SJCRH30 (cell line): Measurements from ENCODE around the gene MFSD6. TPM values are rescaled to one million over a fixed set of nuclear protein-coding genes. Genes with fewer than 3 reads are reported as not detected.

Experiments used
- DNase-seq, 2 experiments: peaks; one replicate each; pipeline ENCODE4 v3.0.0-alpha.2; 2015 to 2020
- H3K27ac ChIP-seq: fragments of 250-450 bp; sonication (Bioruptor Pico); 2 replicates; pipeline ENCODE4 v1.5.1; 2020; ENCODE audit warnings: mild to moderate bottlenecking, moderate library complexity
- H3K27me3 ChIP-seq: fragments of 250-450 bp; sonication (Bioruptor Pico); 2 replicates; pipeline ENCODE4 v1.5.1; 2020; ENCODE audit warnings: mild to moderate bottlenecking, moderate library complexity
- H3K36me3 ChIP-seq: fragments of 250-450 bp; sonication (Bioruptor Pico); 2 replicates; pipeline ENCODE4 v1.5.1; 2020; ENCODE audit warnings: mild to moderate bottlenecking, moderate library complexity
- H3K4me1 ChIP-seq: fragments of 250-450 bp; sonication (Bioruptor Pico); 2 replicates; pipeline ENCODE4 v1.5.1; 2020; ENCODE audit warnings: mild to moderate bottlenecking, moderate library complexity
- H3K4me3 ChIP-seq: fragments of 250-450 bp; sonication (Bioruptor Pico); 2 replicates; pipeline ENCODE4 v1.5.1; 2020; ENCODE audit warnings: mild to moderate bottlenecking, moderate library complexity
- H3K9me3 ChIP-seq: fragments of 250-450 bp; sonication (Bioruptor Pico); replicated peaks from 2 replicates; pipeline ENCODE4 v1.5.1; 2020; ENCODE audit warnings: mild to moderate bottlenecking, moderate library complexity
- total RNA-seq: library from RNA; depleted of rRNA; stranded (reverse); fragments of >200 nt; shearing (Covaris generic); gene quantifications from 2 replicates; pipeline ENCODE4 v1.2.3, GENCODE V29; 2014

The MFSD6 gene
- total RNA-seq, 1 experiment from 2014 or later: 14.4 TPM

GRCh38 chr2:190524928-190525327 is 116.8 kb downstream of the MFSD6 start:
- no peaks in the 10 kb centered on the region for H3K9me3 ChIP-seq
- H3K27me3 ChIP-seq: no peaks in the 10 kb centered on the region
- H3K4me3 ChIP-seq: no peak overlapping the region
- H3K36me3 ChIP-seq: no peaks in the 10 kb centered on the region
- no peak for DNase-seq
- peaks cover 6% of the 10 kb centered on the region for H3K4me1 ChIP-seq
- no peak overlapping the region for H3K27ac ChIP-seq

GRCh38 chr2:190526105-190526750 is 118.1 kb downstream of the MFSD6 start:
- no peak overlapping the region for H3K4me3 ChIP-seq
- no peak overlapping the region for H3K27ac ChIP-seq
- no peaks in the 10 kb centered on the region for H3K27me3 ChIP-seq
- peaks cover 19% of the 10 kb centered on the region for H3K4me1 ChIP-seq
- H3K36me3 ChIP-seq: no peaks in the 10 kb centered on the region
- H3K9me3 ChIP-seq: no peaks in the 10 kb centered on the region
- DNase-seq: no peak

- no peak overlapping the region for H3K4me3 ChIP-seq
- H3K27me3 ChIP-seq: no peaks in the 10 kb centered on the region
- H3K36me3 ChIP-seq: no peaks in the 10 kb centered on the region
- peaks cover 23% of the 10 kb centered on the region for H3K4me1 ChIP-seq
- DNase-seq: no peak
- H3K27ac ChIP-seq: no peak overlapping the region
- H3K9me3 ChIP-seq: no peaks in the 10 kb centered on the region
Observed at GRCh38 chr2:190527214-190527613, 119.1 kb downstream of the MFSD6 start.

- Histone ChIP-seq H3K4me1 (peaks cover 30% of the 10 kb centered on the region), H3K27ac (no peak overlapping the region), H3K36me3 (no peaks in the 10 kb centered on the region), H3K27me3 (no peaks in the 10 kb centered on the region), H3K4me3 (no peak overlapping the region), H3K9me3 (no peaks in the 10 kb centered on the region)
- no peak for DNase-seq
Observed at GRCh38 chr2:190527918-190528317, 119.8 kb downstream of the MFSD6 start.

GRCh38 chr2:190528521-190529001 is 120.4 kb downstream of the MFSD6 start:
- Histone ChIP-seq H3K27me3 (no peaks in the 10 kb centered on the region), H3K27ac (no peak overlapping the region), H3K4me1 (peaks cover 31% of the 10 kb centered on the region), H3K36me3 (no peaks in the 10 kb centered on the region), H3K9me3 (no peaks in the 10 kb centered on the region), H3K4me3 (no peak overlapping the region)
- no peak for DNase-seq

- DNase-seq: no peak
- no peaks in the 10 kb centered on the region for H3K36me3 ChIP-seq
- H3K4me1 ChIP-seq: peaks cover 31% of the 10 kb centered on the region
- no peaks in the 10 kb centered on the region for H3K9me3 ChIP-seq
- peak overlapping the region; percentile 17; the same call in 1 of the 2 replicates for H3K27ac ChIP-seq
- H3K4me3 ChIP-seq: peak overlapping the region; percentile 33
- H3K27me3 ChIP-seq: no peaks in the 10 kb centered on the region
Observed at GRCh38 chr2:190529486-190530247, 121.5 kb downstream of the MFSD6 start.

GRCh38 chr2:190530248-190530900 is 122.2 kb downstream of the MFSD6 start:
- H3K4me3 ChIP-seq: peak overlapping the region; percentile 33
- H3K27me3 ChIP-seq: no peaks in the 10 kb centered on the region
- no peaks in the 10 kb centered on the region for H3K9me3 ChIP-seq
- H3K4me1 ChIP-seq: peaks cover 32% of the 10 kb centered on the region
- DNase-seq: peak; percentile 77 to 93
- H3K27ac ChIP-seq: peak overlapping the region; percentile 17
- H3K36me3 ChIP-seq: no peaks in the 10 kb centered on the region

- Histone ChIP-seq H3K27ac (no peak overlapping the region), H3K27me3 (no peaks in the 10 kb centered on the region), H3K4me3 (no peak overlapping the region)
Observed at GRCh38 chr2:190532581-190532980, 124.4 kb downstream of the MFSD6 start.

GRCh38 chr2:190533175-190533967 is 125.2 kb downstream of the MFSD6 start:
- H3K27me3 ChIP-seq: no peaks in the 10 kb centered on the region
- H3K9me3 ChIP-seq: 0 out of 2 replicates have a peak, but pooled peaks cover 3% of the 10 kb centered on the region
- peaks cover 37% of the 10 kb centered on the region for H3K4me1 ChIP-seq
- H3K4me3 ChIP-seq: peak overlapping the region; percentile 81
- H3K36me3 ChIP-seq: no peaks in the 10 kb centered on the region
- DNase-seq: peak; percentile 46 to 59
- peak overlapping the region; percentile 87 for H3K27ac ChIP-seq

More at GRCh38 chr2:190532581-190532980, 124.4 kb downstream of the MFSD6 start:
- Histone ChIP-seq H3K36me3 (no peaks in the 10 kb centered on the region), H3K4me1 (peaks cover 37% of the 10 kb centered on the region), H3K9me3 (no peaks in the 10 kb centered on the region)
- DNase-seq: peak in 1 of 2 experiments; percentile 73

- Histone ChIP-seq H3K4me1 (peaks cover 37% of the 10 kb centered on the region), H3K36me3 (no peaks in the 10 kb centered on the region)
Observed at GRCh38 chr2:190533968-190534309, 125.8 kb downstream of the MFSD6 start.

GRCh38 chr2:190534310-190535120 is 126.4 kb downstream of the MFSD6 start, which contains the start of gene NEMP2:
NEMP2 (minus strand) TSS chr2:190534722; CDS start chr2:190534655, 67 bp downstream.
- Histone ChIP-seq H3K4me1 (peaks cover 35% of the 10 kb centered on the region), H3K27ac (peak within 1 kb of the TSS; percentile 87), H3K4me3 (peak within 1 kb of the TSS; percentile 81), H3K36me3 (no peaks in the 10 kb centered on the region), H3K27me3 (no peaks in the 10 kb centered on the region), H3K9me3 (peaks cover 12% of the 10 kb centered on the region)
- DNase-seq: peak; percentile 98 to 99

More at GRCh38 chr2:190533968-190534309, 125.8 kb downstream of the MFSD6 start:
- Histone ChIP-seq H3K27ac (peak overlapping the region; percentile 87), H3K27me3 (no peaks in the 10 kb centered on the region), H3K9me3 (peaks cover 6% of the 10 kb centered on the region), H3K4me3 (peak overlapping the region; percentile 81)
- no peak for DNase-seq

- no peaks in the 10 kb centered on the region for H3K36me3 ChIP-seq
- peak overlapping the region; percentile 81 for H3K4me3 ChIP-seq
- DNase-seq: no peak
- no peaks in the 10 kb centered on the region for H3K27me3 ChIP-seq
- H3K9me3 ChIP-seq: peaks cover 18% of the 10 kb centered on the region
- peaks cover 29% of the 10 kb centered on the region for H3K4me1 ChIP-seq
- peak overlapping the region; percentile 87 for H3K27ac ChIP-seq
Observed at GRCh38 chr2:190535121-190535439, 126.9 kb downstream of the MFSD6 start.

GRCh38 chr2:190535586-190535985 is 127.4 kb downstream of the MFSD6 start:
- Histone ChIP-seq H3K4me1 (peaks cover 24% of the 10 kb centered on the region), H3K9me3 (peaks cover 22% of the 10 kb centered on the region), H3K36me3 (no peaks in the 10 kb centered on the region), H3K4me3 (peak overlapping the region; percentile 81), H3K27ac (no peak overlapping the region), H3K27me3 (no peaks in the 10 kb centered on the region)
- DNase-seq: peak in 1 of 2 experiments; percentile 35

- Histone ChIP-seq H3K4me1 (peaks cover 9% of the 10 kb centered on the region), H3K27ac (no peak overlapping the region)
- no peak for DNase-seq
Observed at GRCh38 chr2:190537765-190538164, 129.6 kb downstream of the MFSD6 start.

More at GRCh38 chr2:190537765-190538164, 129.6 kb downstream of the MFSD6 start:
- no peak overlapping the region for H3K4me3 ChIP-seq
- no peaks in the 10 kb centered on the region for H3K36me3 ChIP-seq
- H3K27me3 ChIP-seq: no peaks in the 10 kb centered on the region
- H3K9me3 ChIP-seq: peaks cover 27% of the 10 kb centered on the region
